ENCODE measurements around the gene ASTN2.

The ASTN2 gene

GRCh38 chr9:117164512-117164911 lies 250.3 kb downstream of the ASTN2 start:
- DNase-seq: no peak

- no peak for DNase-seq
These were observed 254.6 kb downstream of the ASTN2 start for GRCh38 chr9:117160254-117160653.

- no peak for DNase-seq
These were observed 257.9 kb downstream of the ASTN2 start for GRCh38 chr9:117156771-117157535.

- no peak for DNase-seq
These were observed 258.6 kb downstream of the ASTN2 start for GRCh38 chr9:117156144-117156688.

GRCh38 chr9:117153021-117153420 lies 261.8 kb downstream of the ASTN2 start:
- no peak for DNase-seq

DNA sequence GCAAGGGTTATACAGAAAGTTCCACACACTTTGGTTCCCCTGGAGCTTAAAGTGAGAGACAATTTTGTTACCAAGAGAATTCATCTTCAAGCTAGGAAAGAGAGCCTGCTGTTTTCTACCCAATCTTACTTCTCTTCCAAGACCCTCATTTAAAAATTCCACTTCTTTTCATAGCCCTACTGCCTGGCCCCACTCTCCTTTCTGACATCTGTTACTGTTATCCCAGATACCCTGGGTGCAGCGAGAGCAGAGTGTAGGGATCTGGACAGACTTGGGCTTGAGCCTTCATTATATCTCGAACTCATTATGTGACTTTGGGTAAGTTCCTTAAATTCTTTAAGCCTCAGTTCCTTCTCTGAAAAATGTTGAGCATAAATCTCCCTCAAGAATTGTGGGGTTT lies 263.1 kb downstream of the ASTN2 start:
- no peak for DNase-seq

GRCh38 chr9:117149996-117150395 lies 264.9 kb downstream of the ASTN2 start:
- DNase-seq: no peak

DNA sequence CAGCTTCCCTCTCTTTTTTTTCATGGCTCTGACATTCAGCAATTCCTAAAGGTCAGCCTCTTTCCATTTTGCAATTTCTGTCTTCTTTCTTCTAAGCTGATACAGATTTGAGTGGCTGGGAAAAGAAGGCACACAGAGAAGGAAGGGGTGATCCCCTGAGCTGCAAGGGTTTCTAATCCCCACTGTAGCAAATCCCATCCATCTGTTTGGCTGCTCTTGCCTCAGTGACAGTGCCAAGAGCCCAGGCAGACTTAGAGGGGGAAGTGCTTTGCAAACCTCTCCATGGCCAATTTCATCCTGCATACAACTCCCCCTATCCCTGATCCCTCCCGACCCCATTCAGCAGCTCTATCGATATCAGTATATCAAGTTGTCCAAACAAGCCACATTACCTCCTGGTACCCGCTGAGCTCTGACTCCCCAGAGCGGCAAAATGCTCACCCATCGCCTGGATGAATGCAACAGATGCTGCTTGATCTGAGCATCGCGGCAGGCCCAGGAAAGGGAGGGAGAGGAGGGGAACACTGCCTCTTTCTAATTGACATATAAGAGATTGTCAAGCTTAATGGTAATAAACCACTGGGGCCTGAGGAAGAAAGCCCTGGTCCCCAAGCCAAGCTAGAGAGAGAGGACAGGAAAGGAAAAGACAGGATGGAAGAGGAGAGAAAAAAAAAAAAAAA lies 268.9 kb downstream of the ASTN2 start:
- no peak for DNase-seq

GRCh38 chr9:117145081-117145480 lies 269.8 kb downstream of the ASTN2 start:
- DNase-seq: no peak

DNA sequence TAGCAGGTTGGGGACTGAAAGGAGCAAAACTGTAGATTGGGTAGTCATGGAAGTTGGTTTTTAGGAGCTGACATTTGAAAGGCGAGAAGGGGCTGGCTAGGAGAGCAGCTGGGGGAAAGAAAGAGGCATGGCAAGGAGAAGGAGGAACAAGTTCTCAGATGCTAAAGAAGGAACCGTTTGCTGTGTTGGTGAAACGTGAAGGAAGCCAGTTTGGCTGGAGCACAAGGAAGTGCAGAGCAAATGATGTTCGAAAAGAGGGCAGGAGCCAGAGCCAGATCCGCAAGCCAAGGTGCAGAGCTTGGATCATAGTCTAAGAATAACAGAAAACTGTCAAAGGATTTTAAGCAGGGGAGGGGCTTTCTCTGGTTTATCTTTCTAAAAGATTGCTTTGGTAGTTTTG lies 276.6 kb downstream of the ASTN2 start:
- DNase-seq: no peak

DNA sequence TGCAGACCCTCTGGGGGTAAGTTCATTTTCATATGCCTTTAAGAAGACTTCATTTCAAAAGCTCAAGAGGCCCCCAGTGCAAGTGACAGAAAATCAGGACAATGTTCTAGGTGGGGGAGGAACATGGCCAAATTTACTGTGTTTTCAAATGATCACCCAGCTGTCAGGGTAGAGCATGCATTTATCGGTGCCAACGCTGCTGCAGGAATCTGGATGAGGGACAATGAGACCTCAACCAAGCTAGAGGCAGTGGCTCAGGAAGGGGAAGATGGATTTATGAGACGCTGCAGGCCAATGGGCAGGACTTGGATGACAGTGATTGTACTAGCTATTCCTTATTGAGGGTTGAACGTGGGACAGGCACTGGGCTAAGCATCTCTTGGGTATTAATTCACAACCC lies 278.4 kb downstream of the ASTN2 start:
- no peak for DNase-seq

DNA sequence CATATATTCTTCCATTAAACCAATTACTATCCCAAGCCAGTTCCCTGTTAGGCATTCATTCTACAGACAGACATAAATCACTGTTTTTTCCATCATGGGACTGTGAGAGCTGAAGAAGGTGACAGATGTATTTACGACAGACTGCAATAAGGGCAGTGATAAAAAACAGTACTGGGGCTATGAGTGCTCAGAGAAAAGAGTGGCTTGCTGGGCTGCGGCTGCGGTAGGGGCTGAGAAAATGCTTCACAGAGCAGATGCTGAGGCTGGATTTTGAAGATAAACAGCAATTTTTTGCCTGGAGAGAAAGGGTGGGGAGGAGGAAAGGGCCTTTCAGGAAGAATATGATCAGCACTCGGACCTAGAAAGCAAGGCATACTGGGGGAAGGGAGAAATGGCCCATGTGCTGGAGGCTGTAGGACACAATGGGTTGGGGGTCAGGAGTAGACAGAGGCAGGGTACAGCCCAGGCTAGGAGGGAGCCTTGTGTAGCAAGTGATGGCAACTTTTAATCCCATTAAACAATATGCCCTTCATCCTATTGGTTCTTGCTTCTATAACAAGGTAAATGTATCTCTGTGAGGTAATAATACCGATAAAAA lies 279.3 kb downstream of the ASTN2 start:
- DNase-seq: no peak

DNA sequence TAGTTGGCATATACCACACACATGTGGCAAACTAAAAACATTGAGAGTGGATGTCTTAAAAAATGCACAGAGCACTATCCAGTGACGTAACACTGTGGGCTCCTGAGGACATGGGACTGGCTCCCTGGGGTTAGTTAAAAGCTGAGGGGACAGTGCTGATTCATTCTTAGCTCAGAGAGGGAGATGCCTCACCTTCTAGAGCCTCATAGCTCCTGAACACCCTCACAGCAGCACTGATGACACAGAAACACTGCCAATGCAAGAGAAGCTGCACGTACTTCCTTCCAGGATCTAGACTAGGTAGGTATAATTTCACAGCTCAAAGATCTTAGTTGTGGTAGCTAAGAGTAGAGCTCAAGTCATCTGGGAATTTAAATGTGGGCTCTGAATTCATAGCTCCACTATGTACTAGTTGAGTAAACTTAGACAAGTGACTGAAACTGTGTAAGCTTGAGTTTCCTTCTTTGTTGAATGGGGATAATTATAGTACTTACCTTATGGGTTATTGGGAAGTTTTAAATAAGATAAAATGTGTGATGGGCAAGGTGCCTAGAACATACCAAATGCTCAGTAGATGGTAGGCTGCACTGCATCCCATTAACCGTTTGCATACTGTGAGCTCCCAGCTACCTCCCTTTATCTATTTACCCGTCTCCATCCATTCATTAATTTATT lies 279.9 kb downstream of the ASTN2 start:
- no peak for DNase-seq

DNA sequence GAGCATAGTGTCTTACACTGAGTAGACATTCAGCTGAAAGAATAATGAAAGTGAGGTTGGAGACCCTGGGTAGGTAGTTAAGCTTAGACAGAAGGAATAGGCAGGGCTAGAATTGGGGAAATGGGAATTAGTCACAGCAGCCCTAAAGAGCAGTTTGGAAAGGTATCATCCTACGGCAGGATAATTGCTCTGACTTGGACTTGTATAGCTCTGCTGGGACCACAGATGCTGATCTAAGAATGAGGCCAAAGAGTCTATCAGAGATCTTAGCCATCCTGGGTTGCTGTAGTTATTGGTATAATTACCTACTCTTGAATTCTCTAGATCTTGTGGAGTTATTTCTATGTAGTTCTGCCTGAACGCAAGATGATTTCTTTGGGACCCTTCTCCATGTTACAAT lies 288.0 kb downstream of the ASTN2 start:
- no peak for DNase-seq

DNA sequence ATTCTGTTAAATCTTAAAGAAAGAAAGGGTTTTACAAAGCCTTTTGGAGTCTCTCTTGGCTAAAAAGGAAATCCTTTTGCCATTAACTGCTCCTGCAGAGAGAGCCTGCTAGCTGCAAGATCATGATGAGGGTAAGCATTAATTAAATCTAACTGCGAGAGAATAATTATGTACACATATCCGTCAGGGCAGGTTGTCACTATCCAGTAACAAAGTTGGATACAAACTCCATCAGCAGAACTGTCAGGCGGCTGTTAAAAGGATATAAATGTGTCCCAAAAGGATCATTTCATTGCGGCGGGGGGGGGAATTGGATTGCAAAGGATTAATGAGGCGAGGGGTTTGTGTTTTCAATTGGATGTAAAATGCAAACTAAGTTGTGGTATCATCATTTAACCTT lies 289.3 kb downstream of the ASTN2 start:
- no peak for DNase-seq

DNA sequence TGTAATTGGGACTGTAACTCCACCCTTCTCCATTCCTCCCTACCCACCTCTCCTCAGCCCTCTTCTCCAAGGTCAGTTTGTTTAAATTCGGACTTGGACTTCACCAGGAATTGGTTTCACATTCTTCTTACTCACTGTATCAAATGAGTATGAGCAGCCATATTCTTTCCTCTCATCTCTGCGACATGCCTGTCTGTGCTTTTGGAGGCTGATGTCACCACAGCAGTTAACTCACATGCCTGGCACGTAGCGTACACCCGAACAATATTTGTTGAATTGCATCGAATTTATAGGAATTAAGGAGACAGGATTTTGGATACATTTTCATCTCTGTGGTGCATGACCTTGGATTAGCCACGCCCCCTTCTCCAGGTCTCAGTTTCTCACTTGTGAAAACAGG lies 291.1 kb downstream of the ASTN2 start:
- DNase-seq: no peak

DNA sequence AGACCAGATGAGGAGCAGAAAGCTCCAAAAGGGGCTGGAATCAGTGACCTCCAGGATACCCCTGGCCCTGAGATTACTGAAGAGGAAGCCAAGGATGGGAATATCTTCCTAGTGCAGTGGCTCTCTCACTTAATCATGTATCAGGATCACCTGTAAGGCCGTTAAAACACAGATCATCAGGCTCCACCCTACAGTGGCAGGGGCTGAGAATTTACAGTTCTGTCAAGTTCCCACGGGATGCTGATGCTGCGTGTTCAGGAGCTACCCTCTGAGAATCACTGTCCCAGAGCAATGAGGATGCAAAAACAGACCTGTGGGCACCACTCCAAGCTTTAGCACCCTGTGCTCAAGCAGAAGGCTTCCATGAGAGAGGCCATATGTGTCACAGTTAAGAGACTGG lies 291.9 kb downstream of the ASTN2 start:
- DNase-seq: no peak

DNA sequence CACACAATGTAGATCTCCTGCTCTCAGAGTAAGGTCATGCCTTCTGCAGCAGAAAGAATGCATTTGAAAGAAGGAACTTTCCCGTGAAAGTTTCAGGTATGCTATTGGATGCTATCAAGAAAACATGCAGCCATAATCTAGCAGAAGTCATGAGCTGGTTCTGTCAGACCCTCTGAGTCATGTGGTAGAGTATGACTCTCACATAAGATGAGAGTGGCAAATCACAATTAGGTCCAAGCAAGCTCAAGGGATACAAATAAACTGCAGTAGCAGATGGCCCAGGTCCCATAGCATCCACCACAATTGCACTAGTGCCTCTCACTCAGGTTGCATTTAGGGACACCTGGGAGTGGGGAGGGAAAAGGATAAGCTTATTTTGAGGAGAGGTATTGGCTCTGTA lies 292.8 kb downstream of the ASTN2 start:
- no peak for DNase-seq

DNA sequence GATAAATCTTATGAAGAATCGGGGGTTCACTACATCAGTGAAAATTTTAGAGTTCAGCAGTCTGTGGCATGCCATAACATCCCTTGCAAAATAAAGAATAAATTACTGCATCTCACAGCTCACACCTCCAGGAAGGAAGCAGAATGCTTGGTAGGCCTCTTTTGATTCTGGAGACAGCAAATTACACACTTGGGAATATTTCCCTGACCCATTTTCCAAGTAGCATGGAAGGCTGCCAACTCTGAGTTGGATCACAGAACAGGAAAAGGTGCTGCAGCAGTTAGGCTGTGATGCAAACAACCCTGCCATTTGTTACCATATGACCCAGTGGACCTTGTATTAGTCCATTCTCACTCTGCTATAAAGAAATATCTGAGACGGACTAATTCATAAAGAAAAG lies 293.5 kb downstream of the ASTN2 start:
- peak; percentile 12 for DNase-seq

- DNase-seq: no peak
These were observed 294.8 kb downstream of the ASTN2 start for GRCh38 chr9:117120061-117120460.

DNA sequence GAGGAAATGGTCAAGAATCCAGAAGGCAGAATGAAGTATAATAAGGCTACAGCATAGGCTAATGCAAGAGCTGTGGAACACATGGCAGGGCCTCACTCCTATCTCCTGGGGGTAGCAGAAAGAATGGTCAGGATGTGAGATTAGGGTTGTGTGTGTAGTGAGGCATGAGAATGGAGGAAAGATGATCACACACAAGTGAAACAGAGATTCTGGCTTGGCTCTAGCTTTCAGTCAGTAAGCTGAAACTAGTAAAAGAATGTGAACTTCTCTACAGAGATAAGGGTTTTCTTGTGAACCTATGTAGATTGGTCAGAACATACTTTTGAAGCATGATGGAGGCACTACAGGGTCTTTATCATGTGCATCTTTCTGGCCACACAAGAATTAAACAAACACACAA lies 298.8 kb downstream of the ASTN2 start:
- DNase-seq: no peak

DNA sequence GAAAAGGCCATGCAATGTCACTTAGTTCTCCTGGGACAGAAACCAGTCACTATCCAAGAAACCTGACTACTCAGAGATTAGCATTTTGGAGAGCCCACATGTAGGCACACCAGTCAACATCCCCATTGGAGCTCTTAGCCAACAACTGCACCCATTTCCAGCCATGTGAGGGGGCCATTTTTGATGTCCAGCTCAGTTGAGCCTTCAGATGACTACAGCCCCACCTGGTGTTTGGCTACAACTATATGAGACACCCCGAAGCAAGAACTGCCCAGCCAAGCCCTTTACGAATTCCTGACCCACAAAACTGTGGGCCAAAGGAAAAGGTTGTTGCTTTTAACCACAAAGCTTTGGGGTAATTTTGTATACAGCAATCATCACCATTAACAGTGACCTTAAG lies 300.1 kb downstream of the ASTN2 start:
- no peak for DNase-seq

GRCh38 chr9:117104716-117105495 lies 310.0 kb downstream of the ASTN2 start:
- DNase-seq: no peak

Measured in NCI-H2029 (cell line).